GM12864 (cell line): Measurements from ENCODE around the gene CRAMP1.

Experiments used
- DNase-seq: peaks from one replicate; pipeline ENCODE4 v3.0.0-alpha.2; 2011; ENCODE audit warnings: low read depth
- H3K4me3 ChIP-seq: 2 replicates; pipeline ENCODE4 v1.5.1; 2011; ENCODE audit warnings: mild to moderate bottlenecking, low read depth, low read length, control low read depth
- CTCF ChIP-seq: IDR thresholded peaks from 2 replicates; pipeline ENCODE4 v1.5.1; 2011; ENCODE audit warnings: low read depth, mild to moderate bottlenecking, moderate library complexity, low read length, control low read depth, inconsistent platforms; ENCODE audit errors: missing control alignments

The CRAMP1 gene

GRCh38 chr16:1654505-1655268, 42.5 kb downstream of the CRAMP1 start:
- DNase-seq: no peak
- TF ChIP-seq CTCF: no peak
- H3K4me3 ChIP-seq: no peak overlapping the region

GRCh38 chr16:1655269-1655807, 43.2 kb downstream of the CRAMP1 start:
- H3K4me3 ChIP-seq: no peak overlapping the region
- TF ChIP-seq CTCF: no peak
- DNase-seq: no peak

GRCh38 chr16:1655909-1656807, 44.0 kb downstream of the CRAMP1 start:
- no peak overlapping the region for H3K4me3 ChIP-seq
- DNase-seq: no peak
- TF ChIP-seq CTCF: no peak

GRCh38 chr16:1656808-1657617, 44.9 kb downstream of the CRAMP1 start:
- no peak overlapping the region for H3K4me3 ChIP-seq
- no peak for TF ChIP-seq CTCF
- DNase-seq: no peak

- TF ChIP-seq CTCF: no peak
- H3K4me3 ChIP-seq: no peak overlapping the region
- DNase-seq: no peak
Measured at GRCh38 chr16:1657841-1658240, 45.7 kb downstream of the CRAMP1 start.

- no peak for TF ChIP-seq CTCF
- no peak overlapping the region for H3K4me3 ChIP-seq
- no peak for DNase-seq
Measured at GRCh38 chr16:1659031-1659430, 46.9 kb downstream of the CRAMP1 start.
